Stimulated activated naive CD4-positive, alpha-beta T cell treated with Interleukin-2 at 50 U/mL for 16 hours (primary cell): ENCODE results near the gene ADAMTSL1.

ENCODE experiments used
- DNase-seq: peaks from one replicate; lab custom pipeline; 2025; lab: John Stamatoyannopoulos, UW

Gene ADAMTSL1

GRCh38 chr9:18564018-18564880, 90.3 kb downstream of the ADAMTSL1 start:
- DNase-seq = no peak

- no peak for DNase-seq
These were observed 92.2 kb downstream of the ADAMTSL1 start for GRCh38 chr9:18566121-18566520.

- DNase-seq = no peak
These were observed 95.0 kb downstream of the ADAMTSL1 start for GRCh38 chr9:18568973-18569372.

- no peak for DNase-seq
These were observed 96.1 kb downstream of the ADAMTSL1 start for GRCh38 chr9:18569941-18570630.

- DNase-seq = no peak
These were observed 99.1 kb downstream of the ADAMTSL1 start for GRCh38 chr9:18573021-18573556.

GRCh38 chr9:18575686-18576085, 101.7 kb downstream of the ADAMTSL1 start:
- DNase-seq = no peak

- no peak for DNase-seq
These were observed 105.6 kb downstream of the ADAMTSL1 start for GRCh38 chr9:18579536-18579935.

- no peak for DNase-seq
These were observed 106.2 kb downstream of the ADAMTSL1 start for GRCh38 chr9:18580151-18580550.

- no peak for DNase-seq
These were observed 112.0 kb downstream of the ADAMTSL1 start for GRCh38 chr9:18585996-18586395.

GRCh38 chr9:18588002-18588401, 114.0 kb downstream of the ADAMTSL1 start:
- DNase-seq = no peak

- no peak for DNase-seq
These were observed 117.3 kb downstream of the ADAMTSL1 start for GRCh38 chr9:18591261-18591660.

- DNase-seq = no peak
These were observed 120.9 kb downstream of the ADAMTSL1 start for GRCh38 chr9:18594837-18595236.

- DNase-seq = no peak
These were observed 121.6 kb downstream of the ADAMTSL1 start for GRCh38 chr9:18595597-18595996.

- no peak for DNase-seq
These were observed 123.0 kb downstream of the ADAMTSL1 start for GRCh38 chr9:18596920-18597319.

- DNase-seq = no peak
These were observed 125.0 kb downstream of the ADAMTSL1 start for GRCh38 chr9:18598969-18599368.

GRCh38 chr9:18601026-18601425, 127.1 kb downstream of the ADAMTSL1 start:
- DNase-seq = no peak

- no peak for DNase-seq
These were observed 128.0 kb downstream of the ADAMTSL1 start for GRCh38 chr9:18601956-18602355.

- no peak for DNase-seq
These were observed 131.1 kb downstream of the ADAMTSL1 start for GRCh38 chr9:18604767-18605730.

- no peak for DNase-seq
These were observed 131.8 kb downstream of the ADAMTSL1 start for GRCh38 chr9:18605766-18606180.

GRCh38 chr9:18606281-18606680, 132.3 kb downstream of the ADAMTSL1 start:
- no peak for DNase-seq

- no peak for DNase-seq
These were observed 132.9 kb downstream of the ADAMTSL1 start for GRCh38 chr9:18606846-18607245.

GRCh38 chr9:18608371-18608770, 134.4 kb downstream of the ADAMTSL1 start:
- no peak for DNase-seq
